HepG2 (cell line): ENCODE measurements around the gene TDRD3. TPM values are rescaled to one million over a fixed set of nuclear protein-coding genes. Genes with fewer than 3 reads are reported as not detected.
A peak's percentile ranks its signal among the peaks of the same experiment; 100 is the strongest.

ENCODE experiments used
- ATAC-seq: fragments of 200-7000 bp; cut with Tn5 transposase; 3 replicates; pipeline ENCODE4 v1.9.1; 2020; ENCODE audit warnings: mild to moderate bottlenecking, moderate library complexity
- BruUV-seq: library from RNA; stranded (reverse); fragments of 400-500 nt; replicated peaks from 2 replicates; lab custom pipeline; 2021; lab: Mats Ljungman, UMichigan
- CTCF ChIA-PET: fragments of 300-600 bp; formaldehyde crosslinking; extraction: SDS; loops from one replicate; lab custom pipeline; 2021; ENCODE audit warnings: low total read pairs, inconsistent platforms, low intra/inter-chr PET ratio; lab: Yijun Ruan, JAX
- POLR2A ChIA-PET: fragments of 350-600 bp; sonication (Branson Sonifier 250); formaldehyde crosslinking; loops from one replicate; lab custom pipeline; 2020; ENCODE audit warnings: antibody characterized with exemption, inconsistent platforms; lab: Yijun Ruan, JAX
- DNase-seq: peaks from one replicate; pipeline ENCODE4 v3.0.0-alpha.2; 2015; ENCODE audit warnings: low spot score
- FAIRE-seq: peaks from 3 replicates; lab custom pipeline; 2011; peaks lifted over from hg19 to GRCh38; lab: Jason Lieb, UNC
- H2AFZ ChIP-seq: one replicate; pipeline ENCODE4 v1.6.1; 2011; ENCODE audit warnings: low read length, inconsistent platforms
- H3K27ac ChIP-seq: fragments of 300-600 bp; 3 replicates; pipeline ENCODE4 v1.8.0; 2011; ENCODE audit warnings: mixed run types, mild to moderate bottlenecking, mixed read lengths, low read length, inconsistent platforms; ENCODE audit not compliant: insufficient read depth; ENCODE audit errors: extremely low read length
- H3K27me3 ChIP-seq, 2 experiments: fragments of 200-600 bp in 1 of 2; 2 replicates in 1 of 2; 3 replicates in 1 of 2; pipeline versions ENCODE4 v1.6.0 to v1.8.0; 2011; ENCODE audit warnings: low read length in 2 of 2, mild to moderate bottlenecking in 2 of 2, moderate library complexity in 2 of 2, inconsistent platforms in 1 of 2; ENCODE audit not compliant: insufficient read depth in 2 of 2, control insufficient read depth in 1 of 2
- H3K36me3 ChIP-seq, 2 experiments: fragments of 200-600 bp in 1 of 2; replicated peaks in 1 of 2; 2 replicates in 1 of 2; 3 replicates in 1 of 2; pipeline versions ENCODE4 v1.5.1 to v1.8.0; 2011; ENCODE audit warnings: low read length in 2 of 2, inconsistent platforms in 1 of 2; ENCODE audit not compliant: insufficient read depth in 2 of 2, control insufficient read depth in 1 of 2
- H3K4me1 ChIP-seq: 2 replicates; pipeline ENCODE4 v1.5.1; 2012; ENCODE audit warnings: low read length, inconsistent platforms; ENCODE audit not compliant: insufficient read depth
- H3K4me2 ChIP-seq: 2 replicates; pipeline ENCODE4 v1.6.0; 2011; ENCODE audit warnings: low read depth, low read length, inconsistent platforms
- H3K4me3 ChIP-seq, 3 experiments: fragments of 200-600 bp in 1 of 3; sonication (generic), shearing (Covaris generic) in 1 of 3; replicated peaks in 1 of 3; 2 replicates each; pipeline ENCODE4 v1.5.1; 2011 to 2016; ENCODE audit warnings: low read length in 3 of 3, inconsistent platforms in 2 of 3, low read depth in 2 of 3, mild to moderate bottlenecking in 2 of 3, control low read depth in 1 of 3, mixed read lengths in 1 of 3; ENCODE audit not compliant: insufficient read depth in 1 of 3
- H3K79me2 ChIP-seq: one replicate; pipeline ENCODE4 v1.6.1; 2011; ENCODE audit warnings: low read length, inconsistent platforms; ENCODE audit not compliant: insufficient read depth
- H3K9ac ChIP-seq: 2 replicates; pipeline ENCODE4 v1.6.0; 2011; ENCODE audit warnings: mild to moderate bottlenecking, low read depth, low read length, inconsistent platforms; ENCODE audit not compliant: insufficient read depth
- H3K9me3 ChIP-seq: 2 replicates; pipeline ENCODE4 v1.5.1; 2012; ENCODE audit warnings: mild to moderate bottlenecking, low read length
- H4K20me1 ChIP-seq: 2 replicates; pipeline ENCODE4 v1.6.0; 2011; ENCODE audit warnings: inconsistent platforms, mild to moderate bottlenecking, low read length, moderate library complexity; ENCODE audit not compliant: insufficient read depth
- CTCF ChIP-seq: sonication (generic); formaldehyde crosslinking; IDR thresholded peaks from 2 replicates; pipeline ENCODE4 v1.5.0; 2020; ENCODE audit warnings: mild to moderate bottlenecking, missing genetic modification reagents, moderate library complexity
- GZF1 ChIP-seq: sonication (generic); formaldehyde crosslinking; IDR thresholded peaks from 2 replicates; pipeline ENCODE4 v1.5.1; 2020; ENCODE audit warnings: mild to moderate bottlenecking, missing genetic modification reagents
- RAD21 ChIP-seq: fragments of 450-650 bp; formaldehyde crosslinking; IDR thresholded peaks from 2 replicates; pipeline ENCODE4 v1.5.0; 2020; ENCODE audit warnings: mild to moderate bottlenecking
- SMC3 ChIP-seq: IDR thresholded peaks from 2 replicates; pipeline ENCODE4 v1.6.1; 2011; ENCODE audit warnings: low read length, improper control_type of control experiment
- STAG1 ChIP-seq: sonication (generic); formaldehyde crosslinking; IDR thresholded peaks from 2 replicates; pipeline ENCODE4 v1.4.0; 2020; ENCODE audit warnings: missing genetic modification reagents
- ZNF644 ChIP-seq: IDR thresholded peaks from 2 replicates; pipeline ENCODE4 v1.6.1; 2016; ENCODE audit warnings: low read depth
- WGBS: methylation state at CpG from one replicate; pipeline ENCODE4 v1.1.6; 2017; ENCODE audit warnings: low lambda C conversion rate; 5-methylcytosine and 5-hydroxymethylcytosine counted together
- in situ Hi-C: cut with HindIII; loops from 2 replicates; pipeline ENCODE4 v1.10.0; 2017; ENCODE audit warnings: low pct_unique_long_range_greater_than_20kb; ENCODE audit not compliant: extremely low pct_ligation_motif_present
- intact Hi-C: fragments of 100-400 bp; cut with micrococcal nuclease; formaldehyde crosslinking; loops from one replicate; pipeline ENCODE4 v1.10.0; 2022; ENCODE audit not compliant: unreplicated experiment
- polyA plus RNA-seq, 8 experiments: library from polyadenylated mRNA; depleted of rRNA in 3 of 8; stranded (reverse) in 7 of 8; unstranded in 1 of 8; fragments of >200 nt; fragmentation: Illumina TruSeq in 4 of 8; extraction: Trizol in 4 of 8; gene quantifications; 2 replicates each; pipeline versions ENCODE4 v1.2.1 to v1.2.3, GENCODE V29; 2011 to 2016; ENCODE audit warnings: low read depth in 4 of 8, missing spikeins in 1 of 8, mixed read lengths in 1 of 8; ENCODE audit not compliant: insufficient read depth in 1 of 8
- total RNA-seq, 5 experiments: library from RNA; depleted of rRNA; stranded (reverse); fragments of >200 nt; fragmentation: Illumina TruSeq; extraction: Trizol; gene quantifications; 2 replicates each; pipeline ENCODE4 v1.2.3, GENCODE V29; 2016; ENCODE audit warnings: low read depth in 1 of 5

Gene TDRD3
- total and polyA plus RNA-seq, 2 of the 13 experiments (the other 11 are each of a cell fraction or from before 2014, with no cell fraction given): 4.7 to 11.8 TPM

GRCh38 chr13:60613080-60613479 lies 216.1 kb downstream of the TDRD3 start:
- ChIA-PET POLR2A (no interaction called here), CTCF (no interaction called here)
- H3K27ac ChIP-seq: no peak overlapping the region
- no peaks in the 10 kb centered on the region for H3K79me2 ChIP-seq
- no peak for ATAC-seq
- H3K4me1 ChIP-seq: no peaks in the 10 kb centered on the region
- no peaks in the 10 kb centered on the region for H4K20me1 ChIP-seq
- H2AFZ ChIP-seq: no peak overlapping the region
- no peaks in the 10 kb centered on the region for H3K27me3 ChIP-seq
- no TSS peak for BruUV-seq
- H3K4me2 ChIP-seq: no peak overlapping the region
- FAIRE-seq: no peak
- no peak for DNase-seq
- intact Hi-C loops: no loop called here
- no peak overlapping the region for H3K9ac ChIP-seq
- H3K4me3 ChIP-seq: no peak overlapping the region
- WGBS: 17% methylated on average over 1 of the region's 1 CpG
- TF ChIP-seq GZF1: no peak
- no peaks in the 10 kb centered on the region for H3K9me3 ChIP-seq
- no peaks in the 10 kb centered on the region for H3K36me3 ChIP-seq
- in situ Hi-C loops: no loop called here

DNA sequence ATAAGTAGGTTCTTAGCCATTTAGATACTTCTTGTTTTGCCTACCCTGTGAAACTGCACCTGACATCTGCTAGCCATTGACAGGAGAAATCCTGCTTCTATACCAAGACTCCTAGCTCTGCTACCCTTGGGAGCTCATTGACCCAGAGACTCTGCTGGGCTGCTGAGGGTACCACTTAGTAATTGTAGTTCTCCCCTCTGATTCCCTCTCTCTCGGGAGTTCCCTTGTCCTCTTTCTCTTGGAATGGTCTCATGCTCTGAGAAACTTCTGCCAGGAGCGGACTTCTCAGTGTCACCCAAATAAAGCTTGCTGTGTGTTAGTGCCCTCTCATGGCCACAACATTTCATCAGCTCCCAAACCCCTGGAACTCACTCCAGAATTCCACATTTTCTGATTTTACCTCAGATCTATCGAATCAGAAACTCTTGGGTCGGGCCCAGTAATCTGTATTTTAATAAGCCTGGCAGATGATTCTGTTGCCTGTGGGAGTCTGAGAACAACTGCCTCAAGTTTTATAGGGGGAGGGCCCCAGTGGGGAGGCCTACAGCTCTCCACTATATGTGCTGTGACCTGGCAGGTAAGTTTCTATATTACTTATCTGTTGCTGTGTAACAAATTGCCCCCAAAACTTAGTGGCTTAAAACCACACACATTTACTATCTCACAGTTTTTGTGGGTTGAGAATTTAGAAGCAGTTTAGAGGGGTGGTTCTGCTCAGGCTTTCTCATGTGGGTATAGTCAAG lies 221.1 kb downstream of the TDRD3 start:
- ATAC-seq (peak; percentile 98), FAIRE-seq (peak; percentile 68), DNase-seq (peak; percentile 32)
- BruUV-seq: no TSS peak
- Histone ChIP-seq H3K27me3 (no peaks in the 10 kb centered on the region; a peak in 1 of 5 replicates), H3K4me2 (peak overlapping the region; percentile 56), H3K9me3 (no peaks in the 10 kb centered on the region), H3K36me3 (no peaks in the 10 kb centered on the region), H3K79me2 (no peaks in the 10 kb centered on the region), H3K4me1 (no peaks in the 10 kb centered on the region), H4K20me1 (no peaks in the 10 kb centered on the region), H3K27ac (no peak overlapping the region), H2AFZ (no peak overlapping the region), H3K4me3 (peak overlapping the region in 1 of 3 experiments; percentile 11; a peak in 1 of 6 replicates), H3K9ac (no peak overlapping the region)
- peak; percentile 80 for TF ChIP-seq SMC3
- peak; percentile 39; the same call in 1 of the 2 replicates for TF ChIP-seq RAD21 (CRISPR knock-in tag)
- TF ChIP-seq CTCF (CRISPR knock-in tag): peak; percentile 74
- no peak for TF ChIP-seq ZNF644
- peak; percentile 82 for TF ChIP-seq STAG1 (CRISPR knock-in tag)
- WGBS: 5% methylated on average over 4 of the region's 4 CpGs
- in situ Hi-C loops (loop anchor here (5.0 kb wide), 1 partner anchor 146 kb away; no protein-coding TSS in a partner anchor), intact Hi-C loops (loop anchor here (1.0 kb wide), 2 partner anchors 145 to 169 kb away; no protein-coding TSS in a partner anchor)
- ChIA-PET POLR2A (no interaction called here), CTCF (interaction anchor here (0.6 to 5.7 kb wide), 3 partner anchors 116 to 170 kb away, joined by 3 to 116 read pairs (median 3); no protein-coding TSS in a partner anchor)
